ENCODE data around the gene SNAI3. TPM values are rescaled to one million over a fixed set of nuclear protein-coding genes. Genes with fewer than 3 reads are reported as not detected.

SNAI3 gene
- polyA plus RNA-seq, 1 donor from 2014 or later = not detected

DNA sequence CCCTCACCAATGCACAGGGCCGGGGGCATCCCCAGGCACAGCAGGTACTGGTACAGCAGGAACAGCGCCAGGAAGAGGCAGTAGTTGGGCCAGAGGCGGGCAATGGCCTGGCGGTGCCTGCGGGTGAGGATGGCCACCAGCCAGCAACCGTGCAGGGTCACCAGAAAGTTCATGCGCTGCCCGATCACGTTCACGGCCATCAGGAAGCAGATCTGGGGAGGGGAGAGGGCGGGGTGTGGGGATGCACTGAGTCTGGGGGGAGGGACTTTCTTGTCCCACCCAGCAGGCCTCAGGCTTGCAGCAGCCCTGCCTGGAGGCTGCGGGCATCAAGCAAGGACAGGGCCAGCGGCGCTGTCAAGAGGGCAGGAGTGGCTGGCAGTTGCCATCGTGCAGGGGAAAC is 45.4 kb upstream of the SNAI3 start:
- TF ChIP-seq EP300 (conservative IDR thresholded peaks at IDR 0.05; ENCODE audit: poor library complexity, severe bottlenecking) (no peak), RAD21 (conservative IDR thresholded peaks at IDR 0.05) (no peak), REST (IDR thresholded peaks at IDR 0.05; ENCODE audit: borderline replicate concordance) (no peak), TAF1 (IDR thresholded peaks at IDR 0.05; ENCODE audit: low read depth) (no peak), EZH2 (IDR thresholded peaks at IDR 0.05; ENCODE audit: borderline replicate concordance, insufficient read depth, low read length, poor library complexity, severe bottlenecking) (no peak), SMC3 (conservative IDR thresholded peaks at IDR 0.05; ENCODE audit: poor library complexity) (no peak), POLR2AphosphoS5 (IDR thresholded peaks at IDR 0.05) (no peak), MXI1 (conservative IDR thresholded peaks at IDR 0.05; ENCODE audit: poor library complexity, severe bottlenecking) (no peak)
- TF ChIP-seq, protein P1, sequence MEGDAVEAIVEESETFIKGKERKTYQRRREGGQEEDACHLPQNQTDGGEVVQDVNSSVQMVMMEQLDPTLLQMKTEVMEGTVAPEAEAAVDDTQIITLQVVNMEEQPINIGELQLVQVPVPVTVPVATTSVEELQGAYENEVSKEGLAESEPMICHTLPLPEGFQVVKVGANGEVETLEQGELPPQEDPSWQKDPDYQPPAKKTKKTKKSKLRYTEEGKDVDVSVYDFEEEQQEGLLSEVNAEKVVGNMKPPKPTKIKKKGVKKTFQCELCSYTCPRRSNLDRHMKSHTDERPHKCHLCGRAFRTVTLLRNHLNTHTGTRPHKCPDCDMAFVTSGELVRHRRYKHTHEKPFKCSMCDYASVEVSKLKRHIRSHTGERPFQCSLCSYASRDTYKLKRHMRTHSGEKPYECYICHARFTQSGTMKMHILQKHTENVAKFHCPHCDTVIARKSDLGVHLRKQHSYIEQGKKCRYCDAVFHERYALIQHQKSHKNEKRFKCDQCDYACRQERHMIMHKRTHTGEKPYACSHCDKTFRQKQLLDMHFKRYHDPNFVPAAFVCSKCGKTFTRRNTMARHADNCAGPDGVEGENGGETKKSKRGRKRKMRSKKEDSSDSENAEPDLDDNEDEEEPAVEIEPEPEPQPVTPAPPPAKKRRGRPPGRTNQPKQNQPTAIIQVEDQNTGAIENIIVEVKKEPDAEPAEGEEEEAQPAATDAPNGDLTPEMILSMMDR (IDR thresholded peaks at IDR 0.05; ENCODE audit: poor library complexity, severe bottlenecking) = no peak
- Histone ChIP-seq H3K4me2 (ENCODE audit: low read length) (no peak overlapping the region), H3K9ac (ENCODE audit: low read length) (no peak overlapping the region)

GRCh38 chr16:88730632-88731607 is 44.6 kb upstream of the SNAI3 start:
- Histone ChIP-seq H3K9me2 (ENCODE audit: insufficient read depth, low read length) (no peaks in the 10 kb centered on the region), H4K20me1 (ENCODE audit: insufficient read depth) (no peaks in the 10 kb centered on the region), H3K27ac (ENCODE audit: low read length) (no peak overlapping the region), H3K9ac (ENCODE audit: low read length) (no peak overlapping the region), H3F3A (ENCODE audit: insufficient read depth, low read length, poor library complexity, severe bottlenecking) (no peaks in the 10 kb centered on the region), H3K36me3 (ENCODE audit: insufficient read depth, low read length) (no peaks in the 10 kb centered on the region), H3K79me2 (replicated peaks; ENCODE audit: insufficient read depth, low read length) (no peaks in the 10 kb centered on the region), H3K4me2 (ENCODE audit: low read length) (no peak overlapping the region), H3K9me3 (ENCODE audit: low read length) (no peaks in the 10 kb centered on the region), H3K4me3 (ENCODE audit: low read length) (no peak overlapping the region), H3K27me3 (ENCODE audit: insufficient read depth, low read depth, low read length) (no peaks in the 10 kb centered on the region), H2AFZ (ENCODE audit: low read depth, low read length) (no peak overlapping the region)
- no peak for TF ChIP-seq MXI1 (conservative IDR thresholded peaks at IDR 0.05; ENCODE audit: poor library complexity, severe bottlenecking)
- no peak for TF ChIP-seq POLR2AphosphoS5 (IDR thresholded peaks at IDR 0.05)
- no peak for TF ChIP-seq EZH2 (IDR thresholded peaks at IDR 0.05; ENCODE audit: borderline replicate concordance, insufficient read depth, low read length, poor library complexity, severe bottlenecking)
- TF ChIP-seq REST (IDR thresholded peaks at IDR 0.05; ENCODE audit: borderline replicate concordance) = no peak
- TF ChIP-seq TAF1 (IDR thresholded peaks at IDR 0.05; ENCODE audit: low read depth) = no peak
- TF ChIP-seq SMC3 (conservative IDR thresholded peaks at IDR 0.05; ENCODE audit: poor library complexity) = no peak
- TF ChIP-seq, protein P1 (IDR thresholded peaks at IDR 0.05; ENCODE audit: poor library complexity, severe bottlenecking) = no peak
- TF ChIP-seq EP300 (conservative IDR thresholded peaks at IDR 0.05; ENCODE audit: poor library complexity, severe bottlenecking) = no peak

More for the DNA sequence above, 45.4 kb upstream of the SNAI3 start:
- Histone ChIP-seq H3F3A (ENCODE audit: insufficient read depth, low read length, poor library complexity, severe bottlenecking) (no peaks in the 10 kb centered on the region), H2AFZ (ENCODE audit: low read depth, low read length) (no peak overlapping the region), H3K27me3 (ENCODE audit: insufficient read depth, low read depth, low read length) (no peaks in the 10 kb centered on the region), H3K27ac (ENCODE audit: low read length) (no peak overlapping the region), H3K9me2 (ENCODE audit: insufficient read depth, low read length) (no peaks in the 10 kb centered on the region), H3K4me3 (ENCODE audit: low read length) (no peak overlapping the region), H4K20me1 (ENCODE audit: insufficient read depth) (no peaks in the 10 kb centered on the region), H3K79me2 (replicated peaks; ENCODE audit: insufficient read depth, low read length) (no peaks in the 10 kb centered on the region), H3K36me3 (ENCODE audit: insufficient read depth, low read length) (no peaks in the 10 kb centered on the region), H3K9me3 (ENCODE audit: low read length) (no peaks in the 10 kb centered on the region)
